Measurements from ENCODE around the gene ADAM10.

GRCh38 chr15:58616171-58616570 is 133.3 kb downstream of the ADAM10 start:
- no peak for TF ChIP-seq POLR2A (IDR thresholded peaks at IDR 0.05)
- TF ChIP-seq CTCF (IDR thresholded peaks at IDR 0.05 in 4 of 5, conservative IDR thresholded peaks at IDR 0.05 in 1 of 5), result no peak
